Mucosa of stomach (tissue), 1 donor: Measurements from ENCODE around the gene OR1M1.

Experiments
- H3K27me3 ChIP-seq: one replicate; pipeline ENCODE4 v1.7.0; 2013; ENCODE audit warnings: mild to moderate bottlenecking, low read length; ENCODE audit not compliant: control insufficient read depth, insufficient read depth
- H3K36me3 ChIP-seq: one replicate; pipeline ENCODE4 v1.7.0; 2013; ENCODE audit warnings: low read length; ENCODE audit not compliant: control insufficient read depth, insufficient read depth
- H3K4me1 ChIP-seq: one replicate; pipeline ENCODE4 v1.7.0; 2013; ENCODE audit warnings: mild to moderate bottlenecking, low read length; ENCODE audit not compliant: control insufficient read depth, insufficient read depth
- H3K4me3 ChIP-seq: one replicate; pipeline ENCODE4 v1.7.0; 2013; ENCODE audit warnings: low read length
- H3K9ac ChIP-seq: one replicate; pipeline ENCODE4 v1.7.0; 2013; ENCODE audit warnings: mild to moderate bottlenecking, low read length, moderate library complexity
- H3K9me3 ChIP-seq: one replicate; pipeline ENCODE4 v1.7.0; 2013; ENCODE audit warnings: mild to moderate bottlenecking, low read length, moderate library complexity; ENCODE audit not compliant: control insufficient read depth
- donor health status: Pancreatic carcinoma.

Gene OR1M1

GRCh38 chr19:9078651-9079050 is 8.2 kb upstream of the OR1M1 start:
- Histone ChIP-seq H3K4me1 (peaks cover 19% of the 10 kb centered on the region), H3K9ac (no peak overlapping the region), H3K4me3 (no peak overlapping the region), H3K27me3 (no peaks in the 10 kb centered on the region), H3K36me3 (no peaks in the 10 kb centered on the region), H3K9me3 (no peaks in the 10 kb centered on the region)

- Histone ChIP-seq H3K9me3 (no peaks in the 10 kb centered on the region), H3K4me3 (no peak within 1 kb of the TSS), H3K36me3 (no peaks in the 10 kb centered on the region), H3K4me1 (no peaks in the 10 kb centered on the region), H3K9ac (no peak within 1 kb of the TSS), H3K27me3 (no peaks in the 10 kb centered on the region)
Measured at GRCh38 chr19:9107375-9107774, 20.5 kb downstream of the OR1M1 start, which contains the start of gene OR7G2. Gene OR7G2, minus strand, starts transcription at chr19:9107475. Its CDS starts 4,232 bp downstream, at chr19:9103243.

GRCh38 chr19:9109959-9110358 is 23.1 kb downstream of the OR1M1 start:
- Histone ChIP-seq H3K27me3 (no peaks in the 10 kb centered on the region), H3K36me3 (no peaks in the 10 kb centered on the region), H3K9me3 (no peaks in the 10 kb centered on the region), H3K4me3 (no peak overlapping the region), H3K9ac (no peak overlapping the region), H3K4me1 (no peaks in the 10 kb centered on the region)

GRCh38 chr19:9115307-9115813 is 28.5 kb downstream of the OR1M1 start, which contains the start of gene OR7G1:
Gene OR7G1, minus strand, starts transcription at chr19:9115763. Its CDS starts 0 bp downstream, at chr19:9115763.
- no peaks in the 10 kb centered on the region for H3K27me3 ChIP-seq
- no peak within 1 kb of the TSS for H3K9ac ChIP-seq
- H3K36me3 ChIP-seq, result no peaks in the 10 kb centered on the region
- no peak within 1 kb of the TSS for H3K4me3 ChIP-seq
- H3K4me1 ChIP-seq, result no peaks in the 10 kb centered on the region
- no peaks in the 10 kb centered on the region for H3K9me3 ChIP-seq

- no peaks in the 10 kb centered on the region for H3K9me3 ChIP-seq
- H3K9ac ChIP-seq, result no peak overlapping the region
- no peaks in the 10 kb centered on the region for H3K4me1 ChIP-seq
- H3K4me3 ChIP-seq, result no peak overlapping the region
- no peaks in the 10 kb centered on the region for H3K36me3 ChIP-seq
- H3K27me3 ChIP-seq, result no peaks in the 10 kb centered on the region
Measured at GRCh38 chr19:9116547-9116946, 29.7 kb downstream of the OR1M1 start.

GRCh38 chr19:9126900-9127405 is 40.1 kb downstream of the OR1M1 start, which contains the start of gene OR7G3:
Gene OR7G3, minus strand, starts transcription at chr19:9126950. Its CDS starts 0 bp downstream, at chr19:9126950.
- no peaks in the 10 kb centered on the region for H3K9me3 ChIP-seq
- no peak within 1 kb of the TSS for H3K4me3 ChIP-seq
- no peaks in the 10 kb centered on the region for H3K4me1 ChIP-seq
- no peaks in the 10 kb centered on the region for H3K36me3 ChIP-seq
- H3K9ac ChIP-seq, result no peak within 1 kb of the TSS
- H3K27me3 ChIP-seq, result no peaks in the 10 kb centered on the region

- H3K36me3 ChIP-seq, result no peaks in the 10 kb centered on the region
- no peaks in the 10 kb centered on the region for H3K4me1 ChIP-seq
- H3K27me3 ChIP-seq, result no peaks in the 10 kb centered on the region
- H3K4me3 ChIP-seq, result no peak overlapping the region
- no peak overlapping the region for H3K9ac ChIP-seq
- H3K9me3 ChIP-seq, result no peaks in the 10 kb centered on the region
Measured at GRCh38 chr19:9128171-9128570, 41.3 kb downstream of the OR1M1 start.

- no peak overlapping the region for H3K9ac ChIP-seq
- H3K4me1 ChIP-seq, result no peaks in the 10 kb centered on the region
- H3K9me3 ChIP-seq, result no peaks in the 10 kb centered on the region
- no peaks in the 10 kb centered on the region for H3K36me3 ChIP-seq
- no peak overlapping the region for H3K4me3 ChIP-seq
- no peaks in the 10 kb centered on the region for H3K27me3 ChIP-seq
Measured at GRCh38 chr19:9130965-9131364, 44.1 kb downstream of the OR1M1 start.

- H3K36me3 ChIP-seq, result no peaks in the 10 kb centered on the region
- H3K9ac ChIP-seq, result no peak overlapping the region
- no peak overlapping the region for H3K4me3 ChIP-seq
- H3K27me3 ChIP-seq, result no peaks in the 10 kb centered on the region
- H3K4me1 ChIP-seq, result no peaks in the 10 kb centered on the region
- no peaks in the 10 kb centered on the region for H3K9me3 ChIP-seq
Measured at GRCh38 chr19:9132422-9132821, 45.6 kb downstream of the OR1M1 start.

GRCh38 chr19:9139609-9140158 is 52.8 kb downstream of the OR1M1 start:
- Histone ChIP-seq H3K4me1 (no peaks in the 10 kb centered on the region), H3K9ac (peak overlapping the region; percentile 92), H3K27me3 (no peaks in the 10 kb centered on the region), H3K9me3 (peaks cover 4% of the 10 kb centered on the region), H3K4me3 (peak overlapping the region; percentile 92), H3K36me3 (no peaks in the 10 kb centered on the region)

- H3K4me1 ChIP-seq, result no peaks in the 10 kb centered on the region
- H3K9me3 ChIP-seq, result peaks cover 4% of the 10 kb centered on the region
- H3K9ac ChIP-seq, result peak within 1 kb of the TSS; percentile 92
- H3K4me3 ChIP-seq, result peak within 1 kb of the TSS; percentile 92
- no peaks in the 10 kb centered on the region for H3K27me3 ChIP-seq
- H3K36me3 ChIP-seq, result no peaks in the 10 kb centered on the region
Measured at GRCh38 chr19:9140159-9140874, 53.5 kb downstream of the OR1M1 start, which contains the start of gene ZNF317. Gene ZNF317, plus strand, starts transcription at chr19:9140397. Its CDS starts 15,620 bp downstream, at chr19:9156017.

- Histone ChIP-seq H3K27me3 (no peaks in the 10 kb centered on the region), H3K36me3 (no peaks in the 10 kb centered on the region), H3K9me3 (peaks cover 4% of the 10 kb centered on the region), H3K9ac (no peak overlapping the region), H3K4me3 (no peak overlapping the region), H3K4me1 (peaks cover 3% of the 10 kb centered on the region)
Measured at GRCh38 chr19:9144920-9145319, 58.1 kb downstream of the OR1M1 start.
